K562 (cell line): ENCODE measurements around the gene KASH5. TPM values are rescaled to one million over a fixed set of nuclear protein-coding genes. Genes with fewer than 3 reads are reported as not detected.

Source experiments
- EP400 ChIP-seq: fragments of 450-650 bp; IDR thresholded peaks from 2 replicates; pipeline ENCODE4 v1.6.1; 2017; ENCODE audit warnings: antibody characterized with exemption, mild to moderate bottlenecking, moderate library complexity
- ESRRA ChIP-seq: fragments of 450-650 bp; IDR thresholded peaks from 2 replicates; pipeline ENCODE4 v1.6.1; 2014; ENCODE audit warnings: low read depth, mild to moderate bottlenecking, moderate library complexity, borderline replicate concordance
- KAT7 ChIP-seq: sonication (generic); formaldehyde crosslinking; IDR thresholded peaks from 2 replicates; pipeline ENCODE4 v1.8.0; 2022; ENCODE audit warnings: missing genetic modification reagents, mild to moderate bottlenecking, borderline replicate concordance
- KDM1A ChIP-seq, 2 experiments: fragments of 450-650 bp; IDR thresholded peaks; 2 replicates each; pipeline ENCODE4 v1.6.1; 2016; ENCODE audit warnings: mild to moderate bottlenecking in 2 of 2
- KLF1 ChIP-seq: fragments of 450-650 bp; IDR thresholded peaks from 2 replicates; pipeline ENCODE4 v1.6.1; 2016; ENCODE audit warnings: missing genetic modification characterization, missing compliant biosample characterization
- MIER1 ChIP-seq: fragments of 450-650 bp; IDR thresholded peaks from 2 replicates; pipeline ENCODE4 v1.6.1; 2016; ENCODE audit warnings: antibody characterized with exemption, mild to moderate bottlenecking, low read depth
- MLLT1 ChIP-seq, 2 experiments: fragments of 450-650 bp; IDR thresholded peaks; 2 replicates each; pipeline ENCODE4 v1.6.1; 2016
- MTA1 ChIP-seq: fragments of 450-650 bp; IDR thresholded peaks from 2 replicates; pipeline ENCODE4 v1.6.1; 2017; ENCODE audit warnings: borderline replicate concordance
- MYC ChIP-seq, 2 experiments: fragments of 250-450 bp in 1 of 2; sonication (Bioruptor Pico) in 1 of 2; IDR thresholded peaks; 2 replicates each; pipeline versions ENCODE4 v1.5.1 to v1.6.1; 2012 to 2021; ENCODE audit warnings: low read depth in 2 of 2, borderline replicate concordance in 1 of 2, improper control_type of control experiment in 1 of 2, low read length in 1 of 2, mild to moderate bottlenecking in 1 of 2, moderate library complexity in 1 of 2
- PKNOX1 ChIP-seq: fragments of 450-650 bp; IDR thresholded peaks from 2 replicates; pipeline ENCODE4 v1.6.1; 2016
- RCOR1 ChIP-seq, 2 experiments: IDR thresholded peaks; 2 replicates each; pipeline ENCODE4 v1.6.1; 2012; ENCODE audit warnings: low read depth in 2 of 2, low read length in 2 of 2, borderline replicate concordance in 1 of 2, improper control_type of control experiment in 1 of 2
- SRSF7 ChIP-seq: fragments of 200-400 bp; formaldehyde crosslinking; optimal IDR thresholded peaks from 2 replicates; pipeline ENCODE3; 2017; ENCODE audit warnings: mild to moderate bottlenecking, low read depth, low read length
- VEZF1 ChIP-seq: fragments of 200-800 bp; sonication (Bioruptor generic); IDR thresholded peaks from 2 replicates; pipeline ENCODE4 v1.6.1; 2017; ENCODE audit warnings: missing genetic modification characterization, missing compliant biosample characterization
- ZBTB43 ChIP-seq: sonication (generic); formaldehyde crosslinking; IDR thresholded peaks from 2 replicates; pipeline ENCODE4 v1.8.0; 2023; ENCODE audit warnings: mild to moderate bottlenecking, missing genetic modification reagents
- ZFX ChIP-seq: sonication (generic); formaldehyde crosslinking; IDR thresholded peaks from 2 replicates; pipeline ENCODE4 v1.8.0; 2022; ENCODE audit warnings: mild to moderate bottlenecking, missing genetic modification reagents, moderate library complexity
- ZNF707 ChIP-seq: fragments of 250-450 bp; sonication (Bioruptor Pico); conservative IDR thresholded peaks from 2 replicates; pipeline ENCODE4 v1.8.0; 2022; ENCODE audit warnings: inconsistent platforms, mild to moderate bottlenecking, moderate library complexity
- ZSCAN29 ChIP-seq: fragments of 450-650 bp; IDR thresholded peaks from 2 replicates; pipeline ENCODE4 v1.6.1; 2017
- polyA plus RNA-seq, 8 experiments: library from polyadenylated mRNA; depleted of rRNA in 4 of 8; stranded (reverse) in 5 of 8; unstranded in 3 of 8; fragments of >200 nt; fragmentation: Nextera tagmentation in 2 of 8; fragmentation: Illumina TruSeq in 1 of 8; extraction: Ambion mirVana in 2 of 8; extraction: Trizol in 1 of 8; gene quantifications; 2 replicates each; pipeline versions ENCODE4 v1.2.1 to v1.2.3, GENCODE V29; 2011 to 2014; ENCODE audit warnings: inconsistent platforms in 1 of 8, missing spikeins in 1 of 8
- total RNA-seq, 7 experiments: library from RNA; depleted of rRNA in 6 of 7; stranded (reverse); fragments of >200 nt in 6 of 7; fragmentation: Illumina TruSeq in 2 of 7; extraction: Trizol in 2 of 7; gene quantifications; 2 replicates each; pipeline versions ENCODE4 v1.2.1 to v1.2.3, GENCODE V29; 2011 to 2021; ENCODE audit warnings: low replicate concordance in 1 of 7

The KASH5 gene
- total and polyA plus RNA-seq, 9 of the 15 experiments (the other 6 are each of a cell fraction or from before 2014, with no cell fraction given): 0.07 to 0.84 (median 0.34) TPM; not detected in 1

- 0 out of 2 replicates have a peak, but pooled peaks have one; percentile 19 for TF ChIP-seq EP400
- TF ChIP-seq KAT7 (CRISPR knock-in tag): no peak
- no peak for TF ChIP-seq MTA1
- TF ChIP-seq KLF1 (tag): no peak
- TF ChIP-seq PKNOX1: peak; percentile 50; the same call in 1 of the 2 replicates
- TF ChIP-seq MYC (IDR thresholded peaks at IDR 0.05; ENCODE audit: low read depth, low read length): peak; percentile 64
- no peak for TF ChIP-seq MYC (CRISPR knock-in tag; IDR thresholded peaks at IDR 0.05; ENCODE audit: borderline replicate concordance, low read depth)
- TF ChIP-seq KDM1A (IDR thresholded peaks at IDR 0.05): peak; percentile 55 to 69; a peak in 3 of 4 replicates
- peak; percentile 100 for TF ChIP-seq MIER1
- TF ChIP-seq RCOR1 (IDR thresholded peaks at IDR 0.05; ENCODE audit: borderline replicate concordance in 1 of 2, low read depth in 2 of 2, low read length in 2 of 2): peak in 1 of 2 experiments; percentile 5; a peak in 1 of 4 replicates
- no peak for TF ChIP-seq SRSF7
- TF ChIP-seq ZBTB43 (CRISPR knock-in tag): 0 out of 2 replicates have a peak, but pooled peaks have one; percentile 59
- TF ChIP-seq ZNF707 (CRISPR knock-in tag): no peak
- TF ChIP-seq MLLT1 (IDR thresholded peaks at IDR 0.05): peak in 1 of 2 experiments; percentile 97; a peak in 2 of 4 replicates
- TF ChIP-seq VEZF1 (CRISPR knock-in tag): peak; percentile 32; the same call in 1 of the 2 replicates
- peak; percentile 34; the same call in 1 of the 2 replicates for TF ChIP-seq ZFX (CRISPR knock-in tag)
- TF ChIP-seq ZSCAN29: peak; percentile 91
- peak; percentile 15; the same call in 1 of the 2 replicates for TF ChIP-seq ESRRA
Measured at GRCh38 chr19:49430172-49430677, 42.2 kb downstream of the KASH5 start (continued).
